Measurements from ENCODE around the gene UQCC2.

The UQCC2 gene

DNA sequence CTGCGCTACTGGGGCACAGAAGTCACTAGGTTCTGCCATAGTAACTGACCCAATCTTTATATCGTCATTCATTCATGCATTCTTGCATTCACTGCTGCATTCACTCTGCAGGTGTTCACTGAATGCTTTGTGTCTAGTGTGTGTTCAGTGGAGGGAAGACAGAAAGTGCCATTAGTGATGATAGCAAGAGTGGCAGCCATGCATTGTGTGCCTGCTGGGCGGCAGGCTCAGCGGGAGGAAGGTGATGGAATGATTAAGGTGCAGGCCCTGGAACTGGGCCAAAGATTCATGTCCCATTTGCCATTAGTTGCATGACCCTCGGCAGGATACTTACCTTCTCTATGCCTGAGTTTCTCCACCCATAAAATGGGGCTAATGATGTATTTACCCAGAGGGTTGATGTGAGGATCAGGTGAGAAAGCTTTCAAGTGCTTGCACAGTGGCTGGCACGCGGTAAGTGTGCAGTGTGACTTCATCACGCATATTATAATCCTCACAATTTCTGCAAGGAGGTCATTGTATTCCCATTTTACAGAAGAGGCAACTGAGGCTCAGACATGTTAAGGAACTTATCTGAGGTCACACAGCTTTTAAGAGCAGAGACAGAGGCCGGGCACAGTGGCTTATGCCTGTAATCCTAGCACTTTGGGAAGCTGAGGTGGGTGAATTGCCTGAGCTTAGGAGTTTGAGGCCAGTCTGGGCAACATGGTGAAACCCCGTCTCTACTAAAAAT, 50.2 kb downstream of the UQCC2 start:
- Mint-ChIP-seq H3K27me3 (ENCODE audit: low read depth) (peaks cover 17% of the 10 kb centered on the region), H3K4me3 (no peak overlapping the region), H3K4me1 (no peaks in the 10 kb centered on the region), H3K9me3 (no peaks in the 10 kb centered on the region), H3K36me3 (ENCODE audit: low read depth) (no peaks in the 10 kb centered on the region), H3K27ac (no peak overlapping the region)
- TF ChIP-seq, protein P1, sequence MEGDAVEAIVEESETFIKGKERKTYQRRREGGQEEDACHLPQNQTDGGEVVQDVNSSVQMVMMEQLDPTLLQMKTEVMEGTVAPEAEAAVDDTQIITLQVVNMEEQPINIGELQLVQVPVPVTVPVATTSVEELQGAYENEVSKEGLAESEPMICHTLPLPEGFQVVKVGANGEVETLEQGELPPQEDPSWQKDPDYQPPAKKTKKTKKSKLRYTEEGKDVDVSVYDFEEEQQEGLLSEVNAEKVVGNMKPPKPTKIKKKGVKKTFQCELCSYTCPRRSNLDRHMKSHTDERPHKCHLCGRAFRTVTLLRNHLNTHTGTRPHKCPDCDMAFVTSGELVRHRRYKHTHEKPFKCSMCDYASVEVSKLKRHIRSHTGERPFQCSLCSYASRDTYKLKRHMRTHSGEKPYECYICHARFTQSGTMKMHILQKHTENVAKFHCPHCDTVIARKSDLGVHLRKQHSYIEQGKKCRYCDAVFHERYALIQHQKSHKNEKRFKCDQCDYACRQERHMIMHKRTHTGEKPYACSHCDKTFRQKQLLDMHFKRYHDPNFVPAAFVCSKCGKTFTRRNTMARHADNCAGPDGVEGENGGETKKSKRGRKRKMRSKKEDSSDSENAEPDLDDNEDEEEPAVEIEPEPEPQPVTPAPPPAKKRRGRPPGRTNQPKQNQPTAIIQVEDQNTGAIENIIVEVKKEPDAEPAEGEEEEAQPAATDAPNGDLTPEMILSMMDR (IDR thresholded peaks at IDR 0.05; ENCODE audit: unreplicated experiment in 3 of 3): no peak

DNA sequence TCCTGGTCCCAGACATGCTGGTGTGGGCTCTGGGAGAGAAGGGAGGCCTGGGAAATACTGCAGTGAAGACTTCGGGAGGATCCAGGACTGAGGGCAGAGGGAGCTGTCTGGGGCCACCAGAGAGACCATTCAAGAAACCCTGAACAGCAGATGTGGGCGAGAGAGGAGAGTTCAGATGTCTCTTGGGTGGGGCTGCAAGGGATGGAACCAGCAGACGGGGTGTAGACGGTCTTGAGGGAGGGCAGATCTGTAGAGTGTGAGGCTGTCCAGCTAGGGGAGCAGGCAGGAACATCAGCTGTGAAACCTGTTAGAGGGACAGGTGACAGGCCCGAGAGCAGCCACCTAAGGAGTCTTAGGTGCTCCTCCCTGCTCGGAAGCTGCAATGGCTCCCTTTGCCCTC, 51.5 kb downstream of the UQCC2 start:
- Mint-ChIP-seq H3K36me3 (ENCODE audit: low read depth) (no peaks in the 10 kb centered on the region), H3K4me1 (no peaks in the 10 kb centered on the region), H3K27ac (no peak overlapping the region), H3K27me3 (ENCODE audit: low read depth) (peaks cover 17% of the 10 kb centered on the region), H3K9me3 (no peaks in the 10 kb centered on the region), H3K4me3 (no peak overlapping the region)
- TF ChIP-seq, protein P1 (IDR thresholded peaks at IDR 0.05; ENCODE audit: unreplicated experiment in 3 of 3): no peak

DNA sequence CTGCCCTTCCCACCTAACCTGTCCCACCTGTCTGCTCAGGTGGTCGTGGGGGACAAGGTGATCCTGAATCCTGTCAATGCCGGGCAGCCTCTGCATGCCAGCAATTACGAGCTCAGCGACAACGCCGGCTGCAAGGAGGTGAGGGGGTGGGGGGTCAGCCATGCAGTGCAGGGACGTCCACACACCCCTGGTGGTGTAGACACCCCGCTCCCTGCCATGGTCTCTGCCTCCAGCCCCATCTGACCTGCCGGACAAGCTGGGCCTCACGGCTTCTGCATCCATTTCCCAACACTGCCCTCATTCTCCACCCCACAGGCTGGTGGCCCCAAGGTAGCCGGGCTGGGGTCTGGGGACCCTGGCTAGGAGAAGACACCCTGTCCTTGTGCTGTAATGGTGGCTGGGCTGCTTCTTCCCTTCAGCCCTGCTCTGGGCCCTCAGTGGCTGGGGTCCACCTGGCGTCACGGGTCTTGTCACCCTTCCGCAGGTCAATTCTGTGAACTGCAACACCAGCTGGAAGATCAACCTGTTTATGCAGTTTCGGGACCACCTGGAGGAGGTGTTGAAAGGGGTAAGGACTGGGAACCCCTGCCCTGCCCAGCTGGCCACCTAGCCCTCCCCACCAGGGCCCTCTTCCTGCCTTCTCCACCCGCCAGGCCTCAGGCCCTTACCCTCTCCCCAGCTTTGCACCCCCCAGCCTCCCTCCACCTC, 52.4 kb downstream of the UQCC2 start:
- peaks cover 17% of the 10 kb centered on the region for H3K27me3 Mint-ChIP-seq (ENCODE audit: low read depth)
- no peaks in the 10 kb centered on the region for H3K36me3 Mint-ChIP-seq (ENCODE audit: low read depth)
- H3K9me3 Mint-ChIP-seq: no peaks in the 10 kb centered on the region

GRCh38 chr6:33656844-33657243, 54.7 kb downstream of the UQCC2 start:
- Mint-ChIP-seq H3K4me1 (no peaks in the 10 kb centered on the region), H3K36me3 (ENCODE audit: low read depth) (no peaks in the 10 kb centered on the region), H3K27ac (no peak overlapping the region), H3K27me3 (ENCODE audit: low read depth) (peaks cover 11% of the 10 kb centered on the region), H3K4me3 (no peak overlapping the region), H3K9me3 (no peaks in the 10 kb centered on the region)
- TF ChIP-seq, protein P1 (IDR thresholded peaks at IDR 0.05; ENCODE audit: unreplicated experiment in 3 of 3): no peak

More for the DNA sequence above, 52.4 kb downstream of the UQCC2 start:
- H3K27ac Mint-ChIP-seq: no peak overlapping the region
- H3K4me3 Mint-ChIP-seq: no peak overlapping the region
- TF ChIP-seq, protein P1 (IDR thresholded peaks at IDR 0.05; ENCODE audit: unreplicated experiment in 3 of 3): no peak
- no peaks in the 10 kb centered on the region for H3K4me1 Mint-ChIP-seq

- Mint-ChIP-seq H3K9me3 (no peaks in the 10 kb centered on the region), H3K36me3 (ENCODE audit: low read depth) (no peaks in the 10 kb centered on the region), H3K27me3 (ENCODE audit: low read depth) (peaks cover 8% of the 10 kb centered on the region), H3K27ac (peak overlapping the region in 1 of 3 experiments; percentile 55), H3K4me3 (no peak overlapping the region), H3K4me1 (no peaks in the 10 kb centered on the region)
- TF ChIP-seq, protein P1 (IDR thresholded peaks at IDR 0.05; ENCODE audit: unreplicated experiment in 3 of 3): no peak
Measured at GRCh38 chr6:33654831-33655554, 56.5 kb downstream of the UQCC2 start.

Measured in nephron (organoid).